Vagina (tissue), 2 donors: ENCODE data around the gene MAP1B.

Experiments
- POLR2A ChIP-seq, 2 donors: fragments of 450-650 bp; IDR thresholded peaks; one replicate each; pipeline ENCODE4 v1.6.1; 2017; ENCODE audit warnings: antibody characterized with exemption in 2 of 2, mild to moderate bottlenecking in 2 of 2, moderate library complexity in 2 of 2
- POLR2AphosphoS5 ChIP-seq, 2 donors: sonication (generic); formaldehyde crosslinking; IDR thresholded peaks; one replicate each; pipeline ENCODE4 v1.9.0; 2017; ENCODE audit warnings: antibody characterized with exemption in 2 of 2, mild to moderate bottlenecking in 2 of 2, low read depth in 1 of 2; ENCODE audit not compliant: insufficient read depth in 1 of 2
- TF ChIP-seq, protein P1 (sequence below), 3 experiments: fragments of 450-650 bp in 2 of 3; fragments of 200-600 bp in 1 of 3; sonication (generic) in 1 of 3; IDR thresholded peaks; one replicate each; pipeline ENCODE4 v1.5.1; 2017 to 2019; ENCODE audit warnings: antibody characterized with exemption in 3 of 3, mild to moderate bottlenecking in 2 of 3, moderate library complexity in 2 of 3

- TF ChIP-seq, protein P1, sequence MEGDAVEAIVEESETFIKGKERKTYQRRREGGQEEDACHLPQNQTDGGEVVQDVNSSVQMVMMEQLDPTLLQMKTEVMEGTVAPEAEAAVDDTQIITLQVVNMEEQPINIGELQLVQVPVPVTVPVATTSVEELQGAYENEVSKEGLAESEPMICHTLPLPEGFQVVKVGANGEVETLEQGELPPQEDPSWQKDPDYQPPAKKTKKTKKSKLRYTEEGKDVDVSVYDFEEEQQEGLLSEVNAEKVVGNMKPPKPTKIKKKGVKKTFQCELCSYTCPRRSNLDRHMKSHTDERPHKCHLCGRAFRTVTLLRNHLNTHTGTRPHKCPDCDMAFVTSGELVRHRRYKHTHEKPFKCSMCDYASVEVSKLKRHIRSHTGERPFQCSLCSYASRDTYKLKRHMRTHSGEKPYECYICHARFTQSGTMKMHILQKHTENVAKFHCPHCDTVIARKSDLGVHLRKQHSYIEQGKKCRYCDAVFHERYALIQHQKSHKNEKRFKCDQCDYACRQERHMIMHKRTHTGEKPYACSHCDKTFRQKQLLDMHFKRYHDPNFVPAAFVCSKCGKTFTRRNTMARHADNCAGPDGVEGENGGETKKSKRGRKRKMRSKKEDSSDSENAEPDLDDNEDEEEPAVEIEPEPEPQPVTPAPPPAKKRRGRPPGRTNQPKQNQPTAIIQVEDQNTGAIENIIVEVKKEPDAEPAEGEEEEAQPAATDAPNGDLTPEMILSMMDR (IDR thresholded peaks at IDR 0.05): no peak
- no peak for TF ChIP-seq POLR2A (IDR thresholded peaks at IDR 0.05)
- no peak for TF ChIP-seq POLR2AphosphoS5 (IDR thresholded peaks at IDR 0.05; ENCODE audit: insufficient read depth in 1 of 2, low read depth in 1 of 2)
Observed at GRCh38 chr5:72085319-72085718, 22.0 kb upstream of the MAP1B start.
